CD4-positive, alpha-beta T cell treated with Interferon gamma for 1 hour (primary cell): ENCODE measurements around the gene ZNF480.
A peak's percentile ranks its signal among the peaks of the same experiment; 100 is the strongest.
"Not testable (repeated sequence)": the region's sequence is repeated elsewhere in the genome, so short reads cannot be mapped to it uniquely, and the experiment has no call there.

ENCODE experiments used
- DNase-seq: peaks from one replicate; pipeline ENCODE4 v3.0.0-alpha.2; 2020

The ZNF480 gene

DNA sequence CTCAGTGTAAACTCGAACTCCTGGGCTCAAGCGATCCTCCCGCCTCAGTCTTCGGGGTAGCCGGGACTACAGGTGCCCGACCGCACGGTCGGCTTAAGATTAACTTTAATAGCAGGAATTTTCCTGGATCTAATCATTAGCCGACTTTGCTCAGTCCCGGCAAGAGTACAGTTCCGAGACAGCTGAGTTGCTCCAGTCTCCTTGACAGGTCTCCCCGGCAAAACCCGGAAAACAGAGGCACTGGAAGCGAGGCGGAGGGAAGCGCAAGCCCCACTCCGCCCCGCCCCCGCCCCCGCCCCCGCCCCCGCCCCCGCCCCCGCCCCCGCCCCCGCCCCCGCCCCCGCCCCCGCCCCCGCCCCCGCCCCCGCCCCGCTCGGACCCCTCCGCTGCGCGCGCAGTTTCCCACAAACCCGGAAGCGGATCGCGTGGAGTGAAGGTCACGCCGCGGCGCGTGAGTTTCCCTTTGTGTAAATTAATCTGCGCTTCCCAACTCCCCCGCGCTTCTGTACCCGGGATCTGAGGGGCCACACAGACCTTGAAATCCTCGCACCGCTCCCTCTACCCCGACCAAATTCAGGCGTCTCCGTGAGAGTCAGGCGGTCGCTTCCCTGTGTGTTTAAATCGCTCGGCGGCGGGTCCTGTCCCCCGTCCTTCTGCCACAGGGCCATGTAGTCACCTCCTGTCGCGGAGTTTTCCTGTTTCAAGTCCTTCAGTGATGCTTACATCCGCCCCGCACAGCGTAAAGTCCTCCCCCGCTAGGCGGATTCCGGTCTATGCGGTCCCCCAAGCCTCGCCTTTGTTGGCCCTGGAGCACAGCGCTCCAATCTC is at the start of gene ZNF480:
Gene ZNF480, plus strand, starts transcription at position 397 of the 828 bp plus-strand sequence. CDS start 3,244 bp downstream, outside the sequence.
- DNase-seq: peak; percentile 79

DNA sequence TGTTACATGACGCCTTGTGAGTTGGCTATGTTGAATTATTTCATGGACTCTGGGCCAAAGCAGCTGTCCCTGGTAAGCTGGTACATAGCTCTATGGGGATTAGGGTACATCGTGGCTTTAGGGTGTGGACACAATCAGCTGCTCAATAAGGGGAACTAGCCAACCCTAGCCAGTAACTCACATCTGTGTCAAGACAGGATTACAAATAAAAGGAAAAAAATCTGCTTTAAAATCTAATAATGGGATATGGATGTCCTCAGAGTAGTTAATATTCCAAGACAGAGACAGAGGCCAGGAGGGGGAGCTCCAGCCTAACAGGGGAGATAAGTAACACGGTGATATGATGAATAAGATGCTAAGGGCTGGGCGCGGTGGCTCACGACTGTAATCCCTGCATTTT is 48.7 kb upstream of the ZNF480 start:
- DNase-seq: peak; percentile 43

DNA sequence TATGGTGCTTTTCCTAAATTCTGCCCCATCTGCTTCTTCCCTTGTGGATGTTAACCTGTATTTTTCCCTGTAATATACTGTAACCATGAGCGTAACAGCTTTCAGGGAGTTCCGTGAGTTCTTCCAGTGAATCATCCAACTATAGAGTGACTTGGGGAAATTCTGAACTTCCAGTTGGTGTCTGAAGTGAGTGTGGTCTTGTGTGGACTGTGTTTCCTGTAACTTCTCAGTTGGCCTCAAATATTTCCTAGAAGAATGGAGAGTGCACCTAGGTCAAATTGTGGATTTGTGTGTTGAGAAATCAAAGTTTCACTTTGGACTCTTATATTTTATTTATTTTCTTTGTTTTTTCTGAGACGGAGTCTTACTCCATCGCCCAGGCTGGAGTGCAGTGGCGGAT is 38.5 kb upstream of the ZNF480 start:
- DNase-seq: no peak

DNA sequence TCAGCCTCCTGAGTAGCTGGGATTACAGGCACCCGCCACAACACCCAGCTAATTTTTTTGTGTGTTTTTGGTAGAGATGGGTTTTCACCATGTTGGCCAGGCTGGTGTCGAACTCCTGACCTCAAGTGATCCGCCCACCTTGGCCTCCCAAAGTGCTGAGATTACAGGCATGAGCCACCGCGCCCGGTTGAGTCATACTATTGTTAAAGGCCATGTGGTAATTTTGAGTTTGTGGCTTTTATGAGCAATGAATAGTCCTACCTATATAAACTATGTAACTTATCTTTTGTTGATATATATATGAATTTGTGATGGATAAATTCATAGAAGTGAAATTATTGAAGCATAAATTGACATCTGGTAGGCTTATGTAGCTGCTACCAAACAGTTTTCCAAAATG is 31.4 kb upstream of the ZNF480 start:
- DNase-seq: not testable (repeated sequence)

DNA sequence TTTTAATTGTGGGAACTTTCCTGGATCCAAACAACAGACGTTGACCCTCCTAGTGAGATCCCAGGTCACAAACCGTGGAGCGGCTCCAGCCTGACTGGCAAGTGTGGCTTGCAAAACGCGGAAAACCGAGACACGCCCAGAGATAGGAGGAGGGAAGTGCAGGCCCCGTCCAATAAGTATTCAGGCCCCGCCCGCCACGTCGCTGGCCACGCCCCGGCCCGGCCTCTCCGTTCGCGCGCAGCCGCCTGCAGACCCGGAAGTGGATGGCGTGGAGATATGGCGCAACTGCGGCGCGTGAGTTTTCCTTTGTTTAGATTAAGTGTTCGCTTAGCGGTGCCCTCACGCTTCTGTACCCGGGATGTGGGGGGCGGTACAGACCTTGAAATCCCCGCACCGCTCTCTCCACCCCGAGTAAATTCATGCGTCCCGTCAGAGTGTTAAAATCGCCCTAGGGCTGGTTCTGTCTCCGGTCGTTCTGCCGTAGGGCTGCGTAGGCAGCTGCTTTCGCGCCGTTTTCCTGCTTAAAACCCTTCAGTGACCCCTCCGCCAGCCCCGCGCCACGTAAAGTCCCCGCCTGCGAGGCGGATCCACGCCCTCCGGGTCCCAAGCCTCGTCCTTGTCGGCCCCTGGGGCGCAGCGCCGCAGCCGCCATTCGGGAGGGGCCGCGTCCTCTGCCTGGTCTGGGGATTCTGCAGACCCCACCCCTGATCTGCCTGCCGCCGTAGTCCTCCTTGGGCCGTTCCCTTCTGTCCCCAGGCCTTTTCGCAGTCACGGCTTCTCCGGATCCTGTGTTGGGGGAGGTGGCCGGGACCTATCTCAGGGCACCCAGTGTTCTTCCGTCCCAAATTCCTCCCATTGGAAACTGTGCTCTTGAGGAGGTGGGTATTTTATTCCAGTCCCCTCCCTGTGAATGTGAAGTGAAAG is 27.4 kb upstream of the ZNF480 start, which contains the start of gene ZNF766:
Gene ZNF766, plus strand, starts transcription at position 250 of the 924 bp plus-strand sequence. Its CDS starts 27 bp downstream, at position 277.
- peak; percentile 93 for DNase-seq

DNA sequence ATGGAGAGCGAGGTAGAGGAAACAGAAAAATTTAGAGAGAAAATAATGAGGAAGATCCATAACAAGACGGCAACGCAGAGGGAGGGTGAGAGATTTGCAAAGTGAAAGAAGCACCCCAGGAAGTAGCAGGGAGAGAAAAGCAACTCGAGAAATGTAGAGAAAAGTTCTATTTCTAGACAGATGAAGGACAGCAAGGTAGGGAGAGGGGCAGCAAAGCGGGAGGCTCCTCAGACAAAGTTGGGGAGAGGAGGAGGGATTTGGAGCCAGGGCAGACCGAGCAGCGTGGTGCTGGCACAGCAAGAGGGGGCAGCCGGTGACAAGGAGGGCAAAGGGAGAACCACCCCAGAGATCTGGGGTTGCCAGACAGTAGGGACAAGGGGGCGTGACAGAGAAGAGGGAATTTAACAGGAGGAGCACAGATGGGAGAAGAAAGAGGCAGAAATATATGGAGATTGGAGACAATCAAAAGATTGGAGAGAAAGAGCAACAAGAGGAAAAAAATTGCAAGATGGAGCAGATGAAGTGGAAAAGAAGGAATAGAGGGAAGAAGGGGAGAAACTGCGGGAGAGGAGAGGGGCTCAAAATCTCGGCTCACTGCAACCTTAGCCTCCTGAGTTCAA is 26.6 kb upstream of the ZNF480 start:
- DNase-seq: no peak

DNA sequence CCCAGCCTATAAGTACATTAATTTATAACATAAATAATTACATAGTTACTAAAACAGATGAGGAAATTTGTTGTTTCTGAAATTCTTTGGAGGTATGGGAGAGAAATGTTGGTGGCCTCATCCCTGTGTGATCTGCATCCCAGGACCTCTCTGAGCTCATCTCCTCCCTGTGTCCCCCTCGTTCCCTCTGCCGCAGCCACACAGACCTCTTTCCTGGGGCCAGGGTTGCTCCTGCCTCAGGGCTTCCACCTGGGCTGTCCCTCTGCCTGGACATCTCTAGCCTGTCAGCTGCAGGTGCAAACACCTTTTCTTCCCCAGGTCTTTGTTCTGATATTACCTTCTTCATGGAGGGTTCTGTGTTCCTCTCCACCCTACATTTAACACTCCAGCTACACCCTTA is 23.7 kb upstream of the ZNF480 start:
- no peak for DNase-seq

DNA sequence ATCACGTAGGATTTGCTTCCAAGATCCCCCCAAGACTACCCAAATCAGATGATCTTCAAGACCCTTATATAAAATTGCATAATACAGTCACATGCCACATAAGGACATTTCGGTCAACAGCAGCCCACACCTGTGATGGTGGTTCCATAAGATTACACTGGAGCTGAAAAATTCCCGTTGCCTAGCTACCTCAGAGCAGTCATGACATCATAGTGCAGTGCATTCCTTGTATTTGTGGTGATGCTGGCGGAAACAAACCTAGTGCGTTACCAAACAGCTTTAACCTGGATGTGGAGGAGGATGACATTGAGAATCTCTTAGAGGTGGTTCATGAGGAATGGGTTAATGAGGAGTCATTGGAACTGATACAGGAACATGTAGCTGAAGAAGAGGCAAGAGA is 22.8 kb upstream of the ZNF480 start:
- no peak for DNase-seq

DNA sequence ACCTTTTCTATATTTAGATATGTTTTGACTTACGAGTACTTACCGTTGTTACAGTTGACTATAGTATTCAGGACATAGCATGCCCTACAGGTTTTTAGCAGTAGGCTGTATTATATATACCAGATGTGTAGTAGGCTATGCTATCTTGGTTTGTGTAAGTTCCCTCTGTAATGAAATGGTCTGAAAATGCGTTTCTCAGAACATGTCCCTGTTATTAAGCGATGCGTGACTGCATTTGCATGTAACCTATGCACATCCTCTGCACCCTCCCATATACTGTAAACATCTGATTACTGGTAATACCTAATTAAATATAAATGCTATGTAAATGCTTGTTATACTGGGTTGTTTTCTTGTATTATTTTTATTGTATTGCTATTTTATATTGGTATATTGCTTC is 21.0 kb upstream of the ZNF480 start:
- DNase-seq: no peak

DNA sequence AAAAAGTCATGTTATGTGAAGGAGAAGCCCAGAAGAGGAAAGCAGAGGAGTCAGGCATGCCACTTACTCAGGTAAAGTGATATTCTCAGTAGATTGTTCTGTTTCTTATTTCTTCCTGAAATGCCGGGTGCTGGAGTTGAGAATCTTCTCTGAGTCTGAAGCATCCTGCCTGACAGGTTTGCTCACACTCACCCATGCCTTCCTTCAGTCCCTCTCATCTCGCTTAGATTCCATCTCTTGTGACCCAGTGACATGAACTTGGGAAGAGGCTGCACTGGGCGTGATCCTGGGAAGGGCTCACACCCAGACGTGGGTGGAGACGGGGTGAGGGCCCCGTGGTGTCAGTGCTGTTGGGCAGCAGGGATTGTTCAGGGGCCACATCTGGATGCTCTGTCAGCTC is 19.5 kb upstream of the ZNF480 start:
- DNase-seq: no peak

DNA sequence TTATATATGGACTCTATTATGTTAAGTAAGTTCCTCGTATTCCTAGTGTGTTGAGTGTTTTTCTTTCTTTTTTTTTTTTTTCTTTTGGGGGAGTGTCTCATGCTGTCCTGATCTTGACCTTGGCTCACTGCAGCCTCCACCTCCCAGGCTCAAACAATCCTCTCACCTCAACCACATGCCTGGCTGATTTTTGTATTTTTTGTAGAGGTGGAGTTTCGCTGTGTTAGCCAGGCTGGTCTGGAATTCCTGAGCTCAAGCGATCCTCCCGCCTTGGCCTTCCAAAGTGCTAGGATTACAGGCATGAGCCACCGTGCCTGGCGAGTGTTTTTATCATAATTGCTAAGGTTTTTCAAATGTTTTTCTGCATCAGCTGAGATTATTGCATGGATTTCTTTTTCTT is 10.7 kb upstream of the ZNF480 start:
- DNase-seq: no peak

DNA sequence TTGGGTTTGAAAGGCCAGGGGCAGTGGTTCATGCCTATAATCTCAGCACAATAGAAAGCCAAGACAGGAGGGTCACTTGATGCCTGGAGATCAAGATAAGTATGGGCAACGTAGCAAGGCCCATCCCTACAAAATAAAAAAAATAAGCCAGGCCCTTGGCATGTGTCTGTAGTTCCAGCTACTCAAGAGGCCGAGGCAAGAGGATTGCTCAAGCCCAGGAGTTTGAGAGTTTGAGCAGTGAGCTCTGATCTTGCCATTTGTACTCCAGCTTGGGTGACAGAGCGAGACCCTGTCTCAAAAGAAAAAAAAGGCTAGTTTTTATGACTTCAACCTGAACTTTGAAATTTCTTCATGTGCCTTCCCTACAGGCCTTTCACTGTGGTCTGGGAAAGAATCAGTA is 5.2 kb upstream of the ZNF480 start:
- DNase-seq: no peak

DNA sequence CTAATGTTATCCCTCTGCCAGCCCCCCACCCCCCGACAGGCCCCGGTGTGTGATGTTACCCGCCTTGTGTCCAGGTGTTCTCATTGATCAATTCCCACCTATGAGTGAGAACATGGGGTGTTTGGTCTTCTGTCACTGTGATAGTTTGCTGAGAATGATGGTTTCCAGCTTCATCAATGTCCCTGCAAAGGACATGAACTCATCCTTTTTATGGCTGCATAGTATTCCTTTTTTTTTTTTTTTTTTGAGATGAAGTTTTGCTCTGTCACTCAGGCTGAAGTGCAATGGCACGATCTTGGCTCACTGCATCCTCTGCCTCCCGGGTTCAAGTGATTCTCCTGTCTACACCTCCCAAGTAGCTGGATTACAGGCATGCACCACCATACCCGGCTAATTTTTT is 4.0 kb upstream of the ZNF480 start:
- DNase-seq: not testable (repeated sequence)

DNA sequence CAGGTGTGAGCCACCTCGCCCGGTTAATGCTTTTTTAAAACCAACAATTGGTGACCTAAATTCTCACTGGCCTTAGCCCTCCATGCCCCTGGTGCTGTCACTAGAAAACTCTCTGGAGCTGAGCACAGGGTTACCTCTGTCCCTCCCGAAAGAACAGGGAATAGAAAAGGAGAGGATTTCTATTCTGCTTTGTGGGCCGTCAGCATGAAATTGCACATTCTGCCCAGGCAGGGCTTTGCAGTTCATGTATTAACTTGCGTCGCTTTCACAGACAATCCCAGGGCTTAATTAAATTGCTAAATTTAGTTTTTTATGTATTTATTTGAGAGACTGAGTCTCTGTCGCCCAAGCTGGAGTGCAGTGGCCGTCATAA is 583 bp upstream of the ZNF480 start:
- DNase-seq: no peak

DNA sequence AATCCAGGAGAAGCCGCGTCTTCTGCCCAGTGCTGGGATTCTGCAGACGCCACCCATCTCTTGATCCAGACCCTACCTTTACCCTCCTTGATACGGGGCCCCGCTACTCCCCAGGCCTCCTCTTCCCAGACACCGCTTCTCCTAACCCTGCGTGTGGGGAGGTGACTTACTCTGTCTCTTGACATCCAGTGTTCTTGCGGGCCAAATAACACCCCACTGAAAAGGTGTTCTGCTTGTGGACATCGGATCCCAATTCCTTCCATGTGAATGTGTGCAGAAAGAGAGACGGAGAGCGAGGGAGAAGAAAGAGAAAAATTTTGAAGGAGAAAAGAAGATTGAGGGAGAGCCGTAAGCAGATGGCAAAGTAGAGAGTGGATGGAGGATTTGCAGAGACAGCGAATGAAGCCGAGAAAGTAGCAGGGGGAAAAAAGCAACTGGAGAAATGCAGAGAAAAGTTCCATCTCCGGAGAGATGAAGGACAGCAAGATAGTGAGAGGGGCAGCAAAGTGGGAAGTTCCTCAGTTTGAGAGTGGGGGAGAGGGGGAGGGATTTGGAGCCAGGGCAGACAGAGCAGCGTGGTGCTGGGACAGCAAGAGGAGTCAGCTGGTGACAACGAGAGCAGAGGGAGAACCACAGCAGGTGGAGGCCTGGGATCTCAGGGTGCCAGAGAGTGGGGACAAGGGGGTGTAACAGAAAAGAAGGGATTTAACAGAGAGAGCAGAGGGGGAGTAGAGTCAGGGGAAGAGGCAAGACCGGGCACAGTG is 814 bp downstream of the ZNF480 start:
- DNase-seq: no peak

DNA sequence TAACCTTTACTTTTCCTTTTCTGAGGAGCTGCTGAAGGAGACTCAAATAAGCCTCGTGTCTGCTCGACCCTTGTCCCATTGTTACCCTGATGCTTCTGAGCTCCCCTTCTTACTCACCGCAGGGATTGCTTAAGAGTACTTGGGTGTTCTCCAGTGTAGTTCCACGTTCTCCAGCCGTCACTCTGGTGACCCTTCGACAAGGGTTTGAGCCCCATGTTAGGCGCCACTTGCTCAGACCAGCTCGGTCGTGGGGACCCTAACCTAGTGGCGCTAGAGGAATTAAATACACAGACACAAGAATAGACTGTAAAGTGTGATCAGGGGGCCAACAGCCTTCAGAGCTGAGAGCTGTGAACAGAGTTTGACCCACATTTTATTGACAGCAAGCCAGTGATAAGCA is 10.3 kb downstream of the ZNF480 start:
- DNase-seq: no peak

DNA sequence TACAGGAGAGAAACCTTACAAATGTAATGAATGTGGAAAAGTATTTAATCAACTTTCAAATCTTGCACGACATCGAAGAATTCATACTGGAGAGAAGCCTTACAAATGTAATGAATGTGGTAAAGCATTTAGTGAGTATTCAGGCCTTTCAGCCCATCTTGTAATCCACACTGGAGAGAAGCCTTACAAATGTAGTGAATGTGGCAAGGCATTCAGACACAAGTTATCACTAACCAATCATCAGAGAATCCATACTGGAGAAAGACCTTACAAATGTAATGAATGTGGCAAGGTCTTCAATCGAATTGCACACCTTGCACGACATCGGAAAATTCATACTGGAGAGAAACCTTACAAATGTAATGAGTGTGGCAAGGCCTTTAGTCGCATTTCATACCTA is 25.5 kb downstream of the ZNF480 start:
- DNase-seq: no peak

DNA sequence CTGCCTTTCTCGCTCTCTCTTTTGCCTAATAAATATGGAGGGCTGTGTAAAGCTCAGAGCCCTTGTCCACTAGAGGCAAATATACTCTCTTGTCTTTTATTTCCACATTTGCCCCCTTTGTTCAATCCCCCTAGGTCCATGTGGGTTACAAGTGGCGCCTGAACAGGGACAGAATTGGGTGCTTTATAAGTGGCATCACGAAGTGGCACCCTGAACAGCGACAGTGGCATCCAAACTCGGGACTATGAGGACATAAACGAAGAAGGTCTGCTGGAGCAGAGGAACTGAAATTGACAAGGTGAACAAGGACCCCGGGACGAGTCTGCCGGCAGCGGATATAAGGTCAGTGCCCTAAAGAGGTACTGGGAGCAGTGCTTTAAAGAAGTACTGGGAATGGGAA is 34.8 kb downstream of the ZNF480 start:
- no peak for DNase-seq

DNA sequence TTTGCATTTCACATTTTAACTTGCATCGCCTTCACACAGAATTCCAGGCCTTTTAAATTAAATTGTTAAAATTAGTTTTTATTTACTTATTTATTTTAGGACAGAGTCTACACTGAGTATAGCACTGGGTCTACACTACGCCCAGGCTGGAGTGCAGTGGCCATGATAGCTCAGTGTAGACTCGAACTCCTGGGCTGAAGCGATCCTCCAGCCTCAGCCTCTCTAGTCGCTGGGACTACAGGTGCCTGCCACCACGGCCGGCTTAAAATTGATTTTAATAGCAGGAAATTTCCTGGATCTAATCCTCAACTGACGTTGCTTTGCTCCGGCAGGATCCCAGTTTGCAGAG is 38.8 kb downstream of the ZNF480 start:
- no peak for DNase-seq

DNA sequence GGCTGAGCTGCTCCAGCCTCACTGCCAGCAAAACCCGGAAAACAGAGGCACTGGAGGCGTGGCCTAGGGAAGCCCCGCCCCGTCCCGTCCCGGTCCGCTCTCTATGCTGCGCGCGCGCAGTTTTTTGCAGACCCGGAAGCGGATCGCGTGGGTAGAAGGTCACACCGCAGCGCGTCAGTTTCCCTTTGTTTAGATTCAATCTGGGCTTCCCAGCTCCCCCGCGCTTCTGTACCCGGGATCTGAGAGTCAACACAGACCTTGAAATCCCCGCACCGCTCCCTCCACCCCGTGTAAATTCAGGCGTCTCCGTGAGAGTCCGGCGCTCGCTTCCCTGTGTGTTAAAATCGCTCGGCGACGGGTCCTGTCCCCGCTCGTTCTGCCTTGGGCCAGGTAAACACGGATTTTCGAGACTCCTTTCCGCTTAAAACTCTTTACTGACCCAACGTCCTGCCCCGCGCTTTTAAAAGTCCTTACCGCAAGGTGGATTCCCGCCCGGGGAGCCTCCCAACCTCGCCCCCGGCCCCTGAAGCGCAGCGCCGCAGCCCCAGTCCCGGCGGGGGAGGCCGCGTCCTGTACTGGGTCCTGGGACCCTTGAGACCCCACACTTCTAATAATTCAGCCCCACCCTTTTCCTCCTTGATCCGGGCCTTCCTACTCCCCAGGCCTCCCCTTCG is 39.3 kb downstream of the ZNF480 start, which contains the start of gene ZNF610:
Gene ZNF610, plus strand, starts transcription at position 127 of the 674 bp plus-strand sequence. CDS start 12,930 bp downstream, outside the sequence.
- DNase-seq: peak; percentile 84

DNA sequence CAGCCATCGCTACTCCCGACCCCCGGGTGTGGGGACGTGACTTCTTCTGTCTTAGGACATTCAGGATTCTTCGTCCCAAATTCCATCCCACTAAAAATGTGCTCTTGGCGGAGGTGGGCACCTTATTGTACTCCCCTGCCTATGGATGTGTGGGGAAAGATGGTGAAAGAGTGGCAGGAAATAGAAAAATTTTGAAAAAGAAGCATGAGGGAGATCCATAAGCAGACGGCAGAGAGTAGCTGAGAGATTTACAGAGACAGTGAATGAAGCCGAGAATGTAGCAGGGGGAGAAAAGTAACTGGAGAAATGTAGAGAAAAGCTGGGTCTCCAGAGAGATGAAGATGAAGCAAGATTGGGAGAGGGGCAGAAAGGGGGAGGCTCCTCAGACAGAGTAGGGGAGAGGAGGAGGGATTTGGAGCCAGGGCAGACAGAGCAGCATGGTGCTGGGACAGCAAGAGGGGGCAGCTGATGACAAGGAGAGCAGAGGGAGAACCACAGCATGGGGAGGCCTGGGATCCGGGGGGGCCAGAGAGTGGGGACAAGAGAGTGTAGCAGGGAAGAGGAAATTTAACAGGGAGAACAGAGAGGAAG is 39.9 kb downstream of the ZNF480 start:
- no peak for DNase-seq

DNA sequence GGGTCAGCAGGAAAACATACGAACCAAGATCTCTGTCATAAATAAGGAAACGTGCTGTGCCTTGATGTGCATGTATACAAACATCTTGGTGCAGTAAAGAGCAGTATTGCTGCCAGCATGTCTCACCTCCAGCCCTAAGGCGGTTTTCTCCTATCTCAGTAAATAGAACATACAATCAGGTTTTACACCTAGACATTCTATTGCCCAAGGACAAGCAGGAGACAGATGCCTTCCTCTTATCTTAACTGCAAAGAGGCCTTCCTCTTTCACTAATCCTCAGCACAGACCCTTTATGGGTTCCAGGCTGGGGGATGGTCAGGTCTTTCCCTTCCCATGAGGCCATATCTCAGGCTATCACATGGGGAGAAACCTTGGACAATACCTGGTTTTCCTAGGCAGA is 42.1 kb downstream of the ZNF480 start:
- DNase-seq: not testable (repeated sequence)
